Esophagus squamous epithelium (tissue), 5 donors: ENCODE measurements around the gene NPTX1. TPM values are rescaled to one million over a fixed set of nuclear protein-coding genes. Genes with fewer than 3 reads are reported as not detected.

Experiments
- DNase-seq: peaks from one replicate; lab custom pipeline; 2025; lab: John Stamatoyannopoulos, UW
- H3K27ac ChIP-seq, 4 donors: fragments of 200-600 bp; sonication (generic); one replicate each; pipeline ENCODE4 v1.5.1; 2016 to 2019; ENCODE audit warnings: mild to moderate bottlenecking in 1 of 4
- H3K27me3 ChIP-seq, 4 donors: fragments of 200-600 bp; sonication (generic); 1 replicate in 3 of 4; 2 replicates in 1 of 4; pipeline versions ENCODE4 v1.5.1 to v1.6.0; 2017 to 2021; ENCODE audit warnings: antibody characterized with exemption in 1 of 4
- H3K36me3 ChIP-seq, 3 donors: fragments of 200-600 bp; sonication (generic); one replicate each; pipeline ENCODE4 v1.5.1; 2016 to 2019
- H3K4me1 ChIP-seq, 3 donors: fragments of 200-600 bp; sonication (generic); one replicate each; pipeline ENCODE4 v1.5.1; 2017 to 2019
- H3K4me3 ChIP-seq, 4 donors: fragments of 200-600 bp; sonication (generic); 1 replicate in 3 of 4; 2 replicates in 1 of 4; pipeline ENCODE4 v1.5.1; 2016 to 2019; ENCODE audit warnings: mild to moderate bottlenecking in 2 of 4, moderate library complexity in 1 of 4
- H3K9me3 ChIP-seq, 3 donors: fragments of 200-600 bp; sonication (generic); one replicate each; pipeline ENCODE4 v1.5.1; 2016 to 2019
- CTCF ChIP-seq, 6 experiments: fragments of 450-650 bp in 4 of 6; fragments of 200-600 bp in 2 of 6; sonication (generic) in 2 of 6; IDR thresholded peaks; one replicate each; pipeline ENCODE4 v1.5.1; 2016 to 2019; ENCODE audit warnings: antibody characterized with exemption in 6 of 6, mild to moderate bottlenecking in 4 of 6, moderate library complexity in 4 of 6
- POLR2A ChIP-seq, 4 donors: fragments of 450-650 bp; IDR thresholded peaks; one replicate each; pipeline ENCODE4 v1.6.1; 2017; ENCODE audit warnings: antibody characterized with exemption in 4 of 4, mild to moderate bottlenecking in 4 of 4, moderate library complexity in 3 of 4
- whole genome bisulfite sequencing, 2 donors: methylation state at CpG; one replicate each; pipeline ENCODE4 v1.1.5; 2018; 5-methylcytosine and 5-hydroxymethylcytosine counted together
- intact Hi-C: fragments of 100-400 bp; cut with DNase I; formaldehyde crosslinking; loops from one replicate; pipeline ENCODE4 v1.15.0; 2022
- total RNA-seq, 4 donors: library from RNA; depleted of rRNA; stranded (reverse); fragments of >200 nt; gene quantifications; one replicate each; pipeline ENCODE4 v1.1.0, GENCODE V29; 2016
- donor health status: DM: yes; HTN: yes; CAD: no.

Gene NPTX1
- total RNA-seq, 4 donors from 2014 or later: under 0.01 to 0.15 TPM; not detected in 2

GRCh38 chr17:80519091-80519781 is 42.8 kb upstream of the NPTX1 start:
- intact Hi-C loops: no loop called here
- H3K4me3 ChIP-seq: no peak overlapping the region
- H3K27me3 ChIP-seq: peaks cover 0 to 54% (median 0%) of the 10 kb centered on the region in 4 donors
- DNase-seq: no peak
- H3K4me1 ChIP-seq: no peaks in the 10 kb centered on the region
- H3K9me3 ChIP-seq: no peaks in the 10 kb centered on the region
- WGBS, 2 donors: 18 to 38% methylated on average over 5 to 6 of the region's 7 CpGs
- H3K27ac ChIP-seq: no peak overlapping the region
- no peak for TF ChIP-seq POLR2A (IDR thresholded peaks at IDR 0.05)
- no peak for TF ChIP-seq CTCF (IDR thresholded peaks at IDR 0.05)
- no peaks in the 10 kb centered on the region for H3K36me3 ChIP-seq

- intact Hi-C loops: no loop called here
These were observed 42.0 kb upstream of the NPTX1 start for GRCh38 chr17:80518392-80518791.

GRCh38 chr17:80517641-80518040 is 41.2 kb upstream of the NPTX1 start:
- intact Hi-C loops: no loop called here
- Histone ChIP-seq H3K4me1 (no peaks in the 10 kb centered on the region), H3K9me3 (no peaks in the 10 kb centered on the region), H3K36me3 (no peaks in the 10 kb centered on the region), H3K27me3 (peaks cover 0 to 60% (median 0%) of the 10 kb centered on the region in 4 donors), H3K4me3 (no peak overlapping the region), H3K27ac (no peak overlapping the region)
- WGBS, 2 donors: 90 to 100% methylated on average over 2 to 3 of the region's 3 CpGs
- no peak for TF ChIP-seq CTCF (IDR thresholded peaks at IDR 0.05)
- TF ChIP-seq POLR2A (IDR thresholded peaks at IDR 0.05): no peak
- DNase-seq: no peak

More at GRCh38 chr17:80518392-80518791, 42.0 kb upstream of the NPTX1 start:
- H3K9me3 ChIP-seq: no peaks in the 10 kb centered on the region
- WGBS, 2 donors: 61 to 67% methylated on average over 1 of the region's 1 CpG
- H3K4me3 ChIP-seq: no peak overlapping the region
- TF ChIP-seq CTCF (IDR thresholded peaks at IDR 0.05) (no peak), POLR2A (IDR thresholded peaks at IDR 0.05) (no peak)
- H3K36me3 ChIP-seq: no peaks in the 10 kb centered on the region
- no peak overlapping the region for H3K27ac ChIP-seq
- H3K4me1 ChIP-seq: no peaks in the 10 kb centered on the region
- peaks cover 0 to 61% (median 0%) of the 10 kb centered on the region in 4 donors for H3K27me3 ChIP-seq
- DNase-seq: no peak

GRCh38 chr17:80516171-80516932 is 39.9 kb upstream of the NPTX1 start:
- Histone ChIP-seq H3K9me3 (no peaks in the 10 kb centered on the region), H3K4me3 (no peak overlapping the region), H3K27me3 (peaks cover 0 to 62% (median 0%) of the 10 kb centered on the region in 4 donors), H3K36me3 (no peaks in the 10 kb centered on the region), H3K27ac (no peak overlapping the region), H3K4me1 (no peaks in the 10 kb centered on the region)
- no peak for DNase-seq
- no peak for TF ChIP-seq CTCF (IDR thresholded peaks at IDR 0.05)
- TF ChIP-seq POLR2A (IDR thresholded peaks at IDR 0.05): no peak
- 75 to 83% methylated on average over 9 to 13 of the region's 17 CpGs for WGBS, 2 donors
- intact Hi-C loops: no loop called here

- Histone ChIP-seq H3K4me1 (no peaks in the 10 kb centered on the region), H3K4me3 (no peak overlapping the region), H3K9me3 (no peaks in the 10 kb centered on the region), H3K36me3 (no peaks in the 10 kb centered on the region), H3K27ac (no peak overlapping the region), H3K27me3 (peaks cover 0 to 68% (median 0%) of the 10 kb centered on the region in 4 donors)
- 43 to 74% methylated on average over 6 of the region's 10 CpGs for WGBS, 2 donors
- no peak for TF ChIP-seq POLR2A (IDR thresholded peaks at IDR 0.05)
- no peak for TF ChIP-seq CTCF (IDR thresholded peaks at IDR 0.05)
- intact Hi-C loops: no loop called here
- no peak for DNase-seq
These were observed 37.5 kb upstream of the NPTX1 start for GRCh38 chr17:80513892-80514291.
